ENCODE measurements around the gene TMBIM4.

Gene TMBIM4

GRCh38 chr12:66090157-66090556 lies 79.6 kb downstream of the TMBIM4 start:
- no peak for TF ChIP-seq CTCF (conservative IDR thresholded peaks at IDR 0.05; ENCODE audit: low read depth, low read length)
- H3K27me3 ChIP-seq (ENCODE audit: insufficient read depth, low read depth) = no peaks in the 10 kb centered on the region
- no peaks in the 10 kb centered on the region for H4K20me1 ChIP-seq (ENCODE audit: insufficient read depth)
- no peak overlapping the region for H3K9ac ChIP-seq
- H2AFZ ChIP-seq (ENCODE audit: low read depth) = no peak overlapping the region
- H3K4me1 ChIP-seq (ENCODE audit: low read depth, poor library complexity, severe bottlenecking) = no peaks in the 10 kb centered on the region
- no peak overlapping the region for H3K4me3 ChIP-seq (IDR thresholded peaks at IDR 0.05; ENCODE audit: insufficient read depth, low read depth, low read length)
- H3K36me3 ChIP-seq (ENCODE audit: insufficient read depth) = no peaks in the 10 kb centered on the region
- no peaks in the 10 kb centered on the region for H3K79me2 ChIP-seq (ENCODE audit: insufficient read depth, low read depth)
- no peak overlapping the region for H3K4me2 ChIP-seq
- no peak overlapping the region for H3K27ac ChIP-seq

- H3K9ac ChIP-seq = no peak overlapping the region
- peak; percentile 97 for TF ChIP-seq CTCF (conservative IDR thresholded peaks at IDR 0.05; ENCODE audit: low read depth, low read length)
- H3K79me2 ChIP-seq (ENCODE audit: insufficient read depth, low read depth) = no peaks in the 10 kb centered on the region
- H3K27me3 ChIP-seq (ENCODE audit: insufficient read depth, low read depth) = no peaks in the 10 kb centered on the region
- no peaks in the 10 kb centered on the region for H4K20me1 ChIP-seq (ENCODE audit: insufficient read depth)
- H3K4me3 ChIP-seq (IDR thresholded peaks at IDR 0.05; ENCODE audit: insufficient read depth, low read depth, low read length) = no peak overlapping the region
- H3K36me3 ChIP-seq (ENCODE audit: insufficient read depth) = no peaks in the 10 kb centered on the region
- H3K4me2 ChIP-seq = no peak overlapping the region
- H3K27ac ChIP-seq = no peak overlapping the region
- H2AFZ ChIP-seq (ENCODE audit: low read depth) = peak overlapping the region; percentile 7; the same call in 1 of the 2 replicates
- no peaks in the 10 kb centered on the region for H3K4me1 ChIP-seq (ENCODE audit: low read depth, poor library complexity, severe bottlenecking)
These were observed 82.3 kb downstream of the TMBIM4 start for GRCh38 chr12:66087365-66087943.

GRCh38 chr12:66085998-66086397 lies 83.8 kb downstream of the TMBIM4 start:
- H3K4me1 ChIP-seq (ENCODE audit: low read depth, poor library complexity, severe bottlenecking) = no peaks in the 10 kb centered on the region
- no peaks in the 10 kb centered on the region for H4K20me1 ChIP-seq (ENCODE audit: insufficient read depth)
- H2AFZ ChIP-seq (ENCODE audit: low read depth) = no peak overlapping the region
- TF ChIP-seq CTCF (conservative IDR thresholded peaks at IDR 0.05; ENCODE audit: low read depth, low read length) = no peak
- no peak overlapping the region for H3K27ac ChIP-seq
- H3K4me3 ChIP-seq (IDR thresholded peaks at IDR 0.05; ENCODE audit: insufficient read depth, low read depth, low read length) = no peak overlapping the region
- no peaks in the 10 kb centered on the region for H3K27me3 ChIP-seq (ENCODE audit: insufficient read depth, low read depth)
- H3K79me2 ChIP-seq (ENCODE audit: insufficient read depth, low read depth) = no peaks in the 10 kb centered on the region
- H3K9ac ChIP-seq = no peak overlapping the region
- no peaks in the 10 kb centered on the region for H3K36me3 ChIP-seq (ENCODE audit: insufficient read depth)
- H3K4me2 ChIP-seq = no peak overlapping the region
